ENCODE data around the gene DRAP1. TPM values are rescaled to one million over a fixed set of nuclear protein-coding genes. Genes with fewer than 3 reads are reported as not detected.

Gene DRAP1
- total RNA-seq, 2 experiments from 2014 or later = 68.2 to 93.2 TPM

DNA sequence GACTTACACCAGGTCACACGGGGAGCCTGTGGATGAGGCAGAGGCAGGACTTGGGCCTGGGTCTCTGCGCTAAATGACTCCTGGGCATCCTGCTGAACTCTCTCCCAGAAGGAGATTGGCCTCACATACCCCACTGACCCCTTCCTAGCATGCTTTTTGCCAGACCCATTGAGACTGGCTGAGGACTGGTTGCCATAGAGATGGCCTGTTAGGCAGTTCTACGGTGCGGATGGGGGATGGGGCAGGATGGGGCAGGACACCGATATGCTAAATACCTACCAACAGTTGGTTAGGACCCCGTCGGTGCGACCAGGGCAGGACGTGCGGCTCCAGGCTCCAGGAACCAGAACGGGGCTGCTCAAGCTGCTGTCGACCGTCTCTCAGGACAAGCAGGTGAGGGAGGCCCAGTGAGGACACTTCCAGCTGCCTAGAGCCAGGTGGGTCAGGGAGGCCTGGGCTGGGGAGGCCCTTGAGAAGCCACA is 26.2 kb downstream of the DRAP1 start, which contains the start of gene TSGA10IP:
Gene TSGA10IP, plus strand, starts transcription at position 51 of the 482 bp plus-strand sequence. Its CDS starts 196 bp downstream, at position 247.
- TF ChIP-seq, protein P1, sequence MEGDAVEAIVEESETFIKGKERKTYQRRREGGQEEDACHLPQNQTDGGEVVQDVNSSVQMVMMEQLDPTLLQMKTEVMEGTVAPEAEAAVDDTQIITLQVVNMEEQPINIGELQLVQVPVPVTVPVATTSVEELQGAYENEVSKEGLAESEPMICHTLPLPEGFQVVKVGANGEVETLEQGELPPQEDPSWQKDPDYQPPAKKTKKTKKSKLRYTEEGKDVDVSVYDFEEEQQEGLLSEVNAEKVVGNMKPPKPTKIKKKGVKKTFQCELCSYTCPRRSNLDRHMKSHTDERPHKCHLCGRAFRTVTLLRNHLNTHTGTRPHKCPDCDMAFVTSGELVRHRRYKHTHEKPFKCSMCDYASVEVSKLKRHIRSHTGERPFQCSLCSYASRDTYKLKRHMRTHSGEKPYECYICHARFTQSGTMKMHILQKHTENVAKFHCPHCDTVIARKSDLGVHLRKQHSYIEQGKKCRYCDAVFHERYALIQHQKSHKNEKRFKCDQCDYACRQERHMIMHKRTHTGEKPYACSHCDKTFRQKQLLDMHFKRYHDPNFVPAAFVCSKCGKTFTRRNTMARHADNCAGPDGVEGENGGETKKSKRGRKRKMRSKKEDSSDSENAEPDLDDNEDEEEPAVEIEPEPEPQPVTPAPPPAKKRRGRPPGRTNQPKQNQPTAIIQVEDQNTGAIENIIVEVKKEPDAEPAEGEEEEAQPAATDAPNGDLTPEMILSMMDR (conservative IDR thresholded peaks at IDR 0.05; ENCODE audit: low read length) = no peak
- no peak for TF ChIP-seq EZH2phosphoT487 (IDR thresholded peaks at IDR 0.05; ENCODE audit: borderline replicate concordance, low read depth, low read length)
- no TSS peak for BruUV-seq (replicated peaks)
- intact Hi-C loops (cut with micrococcal nuclease; ENCODE audit: unreplicated experiment) = no loop called here
- CTCF ChIA-PET (ENCODE audit: unreplicated experiment) = no interaction called here
- no peaks in the 10 kb centered on the region for H3K9me2 ChIP-seq (ENCODE audit: insufficient read depth, low read length)
- H2AFZ ChIP-seq (ENCODE audit: low read length) = no peak within 1 kb of the TSS
- no peak for DNase-seq (ENCODE audit: low spot score)
- no peak within 1 kb of the TSS for H3K4me2 ChIP-seq (ENCODE audit: low read length)
- H3K27ac ChIP-seq (ENCODE audit: low read depth, low read length, poor library complexity, severe bottlenecking) = no peak within 1 kb of the TSS
- POLR2A ChIA-PET = no interaction called here
- H3K79me2 ChIP-seq (ENCODE audit: insufficient read depth, low read depth, low read length) = no peaks in the 10 kb centered on the region
- H3K4me1 ChIP-seq (ENCODE audit: insufficient read depth, low read length, poor library complexity, severe bottlenecking) = peaks cover 4% of the 10 kb centered on the region
- no peaks in the 10 kb centered on the region for H4K20me1 ChIP-seq (ENCODE audit: insufficient read depth, low read length)
- no peaks in the 10 kb centered on the region for H3K9me3 ChIP-seq (ENCODE audit: low read length)
- no peak within 1 kb of the TSS for H3K4me3 ChIP-seq (ENCODE audit: low read depth, low read length, poor library complexity, severe bottlenecking)
- H3K36me3 ChIP-seq (ENCODE audit: insufficient read depth, low read length) = no peaks in the 10 kb centered on the region

DNA sequence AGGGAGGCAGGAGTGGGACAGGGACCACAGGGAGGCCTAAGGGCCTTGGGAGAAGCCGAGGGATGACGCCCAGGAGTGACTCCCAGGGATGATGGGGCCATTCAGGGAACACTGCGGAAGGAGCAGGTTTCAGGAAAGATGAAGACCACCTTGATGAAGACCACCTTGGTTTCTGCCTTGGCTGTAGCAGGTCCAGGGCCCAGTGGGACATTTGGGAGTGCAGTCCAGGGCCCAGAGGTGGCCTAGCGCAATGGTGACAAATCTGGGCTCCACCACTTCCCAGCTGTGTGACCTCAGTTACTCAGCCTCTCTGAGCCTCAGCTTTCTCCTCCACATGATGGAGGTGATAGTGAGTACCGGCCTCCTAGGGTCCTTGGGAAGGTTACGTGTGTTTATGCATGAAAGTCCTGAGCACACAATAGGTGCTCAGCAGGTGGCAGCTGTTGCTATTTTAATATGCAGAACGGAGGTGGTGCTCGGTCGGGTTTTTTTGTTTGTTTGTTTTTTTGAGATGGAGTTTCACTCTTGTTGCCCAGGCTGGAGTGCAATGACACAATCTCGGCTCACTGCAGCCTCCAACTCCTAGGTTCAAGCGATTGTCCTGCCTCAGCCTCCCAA is 26.8 kb downstream of the DRAP1 start:
- BruUV-seq (replicated peaks) = no TSS peak
- Histone ChIP-seq H4K20me1 (ENCODE audit: insufficient read depth, low read length) (no peaks in the 10 kb centered on the region), H3K4me1 (ENCODE audit: insufficient read depth, low read length, poor library complexity, severe bottlenecking) (peaks cover 4% of the 10 kb centered on the region), H3K4me2 (ENCODE audit: low read length) (no peak overlapping the region), H3K9me3 (ENCODE audit: low read length) (no peaks in the 10 kb centered on the region), H3K36me3 (ENCODE audit: insufficient read depth, low read length) (no peaks in the 10 kb centered on the region), H3K9me2 (ENCODE audit: insufficient read depth, low read length) (no peaks in the 10 kb centered on the region), H2AFZ (ENCODE audit: low read length) (no peak overlapping the region), H3K27ac (ENCODE audit: low read depth, low read length, poor library complexity, severe bottlenecking) (no peak overlapping the region), H3K79me2 (ENCODE audit: insufficient read depth, low read depth, low read length) (no peaks in the 10 kb centered on the region), H3K4me3 (ENCODE audit: low read depth, low read length, poor library complexity, severe bottlenecking) (no peak overlapping the region)
- ChIA-PET POLR2A (interaction anchor here (0.6 kb wide), 1 partner anchor 1144 kb away, joined by 3 read pairs; no protein-coding TSS in a partner anchor), CTCF (ENCODE audit: unreplicated experiment) (no interaction called here)
- TF ChIP-seq, protein P1 (conservative IDR thresholded peaks at IDR 0.05; ENCODE audit: low read length) = no peak
- TF ChIP-seq EZH2phosphoT487 (IDR thresholded peaks at IDR 0.05; ENCODE audit: borderline replicate concordance, low read depth, low read length) = no peak
- intact Hi-C loops (cut with micrococcal nuclease; ENCODE audit: unreplicated experiment) = no loop called here
- no peak for DNase-seq (ENCODE audit: low spot score)

DNA sequence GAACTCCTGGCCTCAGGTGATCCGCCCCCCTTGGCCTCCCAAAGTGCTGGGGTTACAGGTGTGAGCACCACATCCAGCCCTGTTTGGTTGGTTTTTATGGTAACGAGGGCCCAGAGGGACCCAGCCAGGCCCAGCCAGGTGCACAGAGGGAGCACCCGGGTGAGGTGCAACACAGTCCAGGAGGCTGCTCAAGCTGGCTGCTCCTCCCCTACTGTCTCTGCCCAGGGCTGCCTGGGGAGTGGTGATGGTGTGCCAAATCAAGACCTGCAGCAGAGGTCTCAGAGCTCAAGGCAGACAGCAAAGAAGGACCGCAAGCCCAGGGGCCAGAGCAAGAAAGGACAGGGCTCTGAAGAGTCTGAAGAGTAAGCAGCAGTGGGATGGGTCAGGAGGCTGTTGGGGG is 27.4 kb downstream of the DRAP1 start:
- intact Hi-C loops (cut with micrococcal nuclease; ENCODE audit: unreplicated experiment) = no loop called here
- CTCF ChIA-PET (ENCODE audit: unreplicated experiment) = no interaction called here

More for the DNA sequence above, 27.4 kb downstream of the DRAP1 start:
- DNase-seq (ENCODE audit: low spot score) = no peak
- no peak overlapping the region for H3K4me2 ChIP-seq (ENCODE audit: low read length)
- peaks cover 4% of the 10 kb centered on the region for H3K4me1 ChIP-seq (ENCODE audit: insufficient read depth, low read length, poor library complexity, severe bottlenecking)
- H3K79me2 ChIP-seq (ENCODE audit: insufficient read depth, low read depth, low read length) = no peaks in the 10 kb centered on the region
- no peak overlapping the region for H3K27ac ChIP-seq (ENCODE audit: low read depth, low read length, poor library complexity, severe bottlenecking)
- no peak overlapping the region for H3K4me3 ChIP-seq (ENCODE audit: low read depth, low read length, poor library complexity, severe bottlenecking)
- BruUV-seq (replicated peaks) = no TSS peak
- no peak for TF ChIP-seq EZH2phosphoT487 (IDR thresholded peaks at IDR 0.05; ENCODE audit: borderline replicate concordance, low read depth, low read length)
- TF ChIP-seq, protein P1 (conservative IDR thresholded peaks at IDR 0.05; ENCODE audit: low read length) = no peak
- H4K20me1 ChIP-seq (ENCODE audit: insufficient read depth, low read length) = no peaks in the 10 kb centered on the region
- no peaks in the 10 kb centered on the region for H3K36me3 ChIP-seq (ENCODE audit: insufficient read depth, low read length)
- H3K9me3 ChIP-seq (ENCODE audit: low read length) = no peaks in the 10 kb centered on the region
- POLR2A ChIA-PET = interaction anchor here (0.6 kb wide), 1 partner anchor 1143 kb away, joined by 3 read pairs; no protein-coding TSS in a partner anchor
- no peak overlapping the region for H2AFZ ChIP-seq (ENCODE audit: low read length)
- H3K9me2 ChIP-seq (ENCODE audit: insufficient read depth, low read length) = no peaks in the 10 kb centered on the region

Measured in OCI-LY7 (cell line).